ENCODE results near the gene POTEH. TPM values are rescaled to one million over a fixed set of nuclear protein-coding genes. Genes with fewer than 3 reads are reported as not detected.
"Not testable (repeated sequence)": the region's sequence is repeated elsewhere in the genome, so short reads cannot be mapped to it uniquely, and the experiment has no call there.

POTEH gene
- 1.6 and 3.8 TPM in 2 replicates for total RNA-seq (2014; rRNA removed; shearing (Covaris generic))

- not testable (repeated sequence) for DNase-seq (ENCODE audit: low read depth)
Observed at GRCh38 chr22:15689749-15690125, at the start of gene POTEH. Gene POTEH, plus strand, starts transcription at chr22:15690026. Its CDS starts 52 bp downstream, at chr22:15690078.

- DNase-seq (ENCODE audit: low read depth), result not testable (repeated sequence)
Observed at GRCh38 chr22:15642288-15642861, 47.5 kb upstream of the POTEH start.

GRCh38 chr22:15651954-15652353, 37.9 kb upstream of the POTEH start:
- not testable (repeated sequence) for DNase-seq (ENCODE audit: low read depth)

- DNase-seq (ENCODE audit: low read depth), result not testable (repeated sequence)
Observed at GRCh38 chr22:15652738-15653137, 37.1 kb upstream of the POTEH start.

GRCh38 chr22:15653241-15653640, 36.6 kb upstream of the POTEH start:
- not testable (repeated sequence) for DNase-seq (ENCODE audit: low read depth)

- not testable (repeated sequence) for DNase-seq (ENCODE audit: low read depth)
Observed at GRCh38 chr22:15661102-15661501, 28.7 kb upstream of the POTEH start.

GRCh38 chr22:15664682-15665081, 25.1 kb upstream of the POTEH start:
- not testable (repeated sequence) for DNase-seq (ENCODE audit: low read depth)

GRCh38 chr22:15665478-15665877, 24.3 kb upstream of the POTEH start:
- not testable (repeated sequence) for DNase-seq (ENCODE audit: low read depth)

GRCh38 chr22:15669430-15669829, 20.4 kb upstream of the POTEH start:
- DNase-seq (ENCODE audit: low read depth), result not testable (repeated sequence)

GRCh38 chr22:15679702-15680101, 10.1 kb upstream of the POTEH start:
- not testable (repeated sequence) for DNase-seq (ENCODE audit: low read depth)

- not testable (repeated sequence) for DNase-seq (ENCODE audit: low read depth)
Observed at GRCh38 chr22:15684115-15684514, 5.7 kb upstream of the POTEH start.

GRCh38 chr22:15684695-15685094, 5.1 kb upstream of the POTEH start:
- DNase-seq (ENCODE audit: low read depth), result not testable (repeated sequence)

GRCh38 chr22:15685641-15686040, 4.2 kb upstream of the POTEH start:
- not testable (repeated sequence) for DNase-seq (ENCODE audit: low read depth)

- DNase-seq (ENCODE audit: low read depth), result not testable (repeated sequence)
Observed at GRCh38 chr22:15687086-15687485, 2.7 kb upstream of the POTEH start.

GRCh38 chr22:15687676-15688075, 2.1 kb upstream of the POTEH start:
- DNase-seq (ENCODE audit: low read depth), result not testable (repeated sequence)

- not testable (repeated sequence) for DNase-seq (ENCODE audit: low read depth)
Observed at GRCh38 chr22:15688090-15688489, 1.7 kb upstream of the POTEH start.

GRCh38 chr22:15689012-15689748, 646 bp upstream of the POTEH start:
- not testable (repeated sequence) for DNase-seq (ENCODE audit: low read depth)

- not testable (repeated sequence) for DNase-seq (ENCODE audit: low read depth)
Observed at GRCh38 chr22:15713600-15713999, 23.8 kb downstream of the POTEH start.

- DNase-seq (ENCODE audit: low read depth), result not testable (repeated sequence)
Observed at GRCh38 chr22:15714125-15714524, 24.3 kb downstream of the POTEH start.

- DNase-seq (ENCODE audit: low read depth), result not testable (repeated sequence)
Observed at GRCh38 chr22:15721884-15722283, 32.1 kb downstream of the POTEH start.

- not testable (repeated sequence) for DNase-seq (ENCODE audit: low read depth)
Observed at GRCh38 chr22:15729209-15729917, 39.5 kb downstream of the POTEH start.

- not testable (repeated sequence) for DNase-seq (ENCODE audit: low read depth)
Observed at GRCh38 chr22:15731023-15731422, 41.2 kb downstream of the POTEH start.
